Activated CD4-positive, CD25-positive, alpha-beta regulatory T cell treated with anti-CD3 and anti-CD28 coated beads, Interleukin-2, amount 50 U/mL, for 72 hours (primary cell): ENCODE results near the gene NTN4.
A peak's percentile ranks its signal among the peaks of the same experiment; 100 is the strongest.
"Not testable (repeated sequence)": the region's sequence is repeated elsewhere in the genome, so short reads cannot be mapped to it uniquely, and the experiment has no call there.

ENCODE experiments used
- DNase-seq: peaks from one replicate; pipeline ENCODE4 v3.0.0; 2021

NTN4 gene

DNA sequence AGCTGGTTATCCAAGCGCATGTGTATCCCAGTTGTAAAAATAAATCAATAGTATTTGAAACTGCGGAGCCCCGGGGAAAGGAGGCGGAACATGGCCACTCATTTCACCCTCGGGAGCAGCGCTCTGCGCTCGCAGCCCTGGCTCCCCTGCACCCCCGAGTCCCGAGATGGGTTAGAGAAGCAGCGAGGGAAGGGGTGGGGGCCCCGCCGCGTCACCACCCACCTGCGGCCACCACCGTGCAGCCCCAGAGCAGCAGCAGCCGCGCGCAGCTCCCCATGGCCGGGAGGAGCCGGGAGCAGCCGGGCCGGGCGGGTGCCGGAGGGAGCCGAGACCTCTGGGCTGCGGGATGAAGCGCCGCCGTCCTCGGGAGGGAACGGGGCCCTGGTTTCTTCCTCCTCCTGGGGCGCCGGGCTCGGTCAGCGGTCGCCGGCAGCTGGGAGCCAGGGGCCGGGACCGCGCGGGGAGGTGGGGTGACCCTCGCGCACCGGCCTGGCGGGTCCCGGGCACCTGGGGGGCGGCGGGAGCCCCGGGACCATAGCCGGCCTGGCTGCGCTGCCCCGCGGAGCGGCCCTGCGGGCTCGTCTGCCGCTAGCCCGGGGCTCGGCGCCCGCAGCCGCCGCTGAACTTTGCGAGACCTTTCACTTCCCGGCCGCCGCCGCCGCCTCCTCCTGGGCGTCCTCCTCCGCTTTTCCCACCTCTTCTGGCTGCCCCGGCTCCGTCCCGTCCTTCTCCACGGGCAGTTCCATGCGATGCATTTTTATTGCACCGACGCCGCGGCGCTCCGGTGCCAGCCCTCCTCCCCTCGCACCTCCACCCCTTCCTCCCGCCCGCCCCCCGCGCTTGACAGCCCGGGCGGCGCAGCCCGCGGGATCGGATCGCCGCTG, at the start of gene NTN4:
Gene NTN4, minus strand, starts transcription at position 732 of the 884 bp plus-strand sequence. Its CDS starts 455 bp downstream, at position 277.
- DNase-seq = peak; percentile 37

DNA sequence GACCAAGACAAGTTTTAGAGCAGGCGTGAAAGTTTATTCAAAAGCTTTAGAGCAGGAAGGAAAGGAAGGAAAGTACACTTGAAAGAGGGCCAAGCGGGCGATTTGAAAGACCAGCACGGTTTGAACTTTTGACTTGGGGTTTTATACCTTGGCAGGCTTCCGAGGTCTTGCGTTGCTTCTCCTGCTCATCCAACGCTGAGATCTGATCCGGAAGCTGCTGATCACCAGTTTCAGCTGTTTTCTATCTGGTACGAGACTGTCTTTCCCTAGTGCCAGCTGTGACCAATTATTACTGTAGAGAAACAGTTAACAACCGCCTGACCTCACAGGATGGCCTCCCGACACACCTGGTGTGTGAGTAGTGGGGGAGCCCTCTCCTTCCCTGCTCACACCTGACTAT, 47.6 kb upstream of the NTN4 start:
- no peak for DNase-seq

DNA sequence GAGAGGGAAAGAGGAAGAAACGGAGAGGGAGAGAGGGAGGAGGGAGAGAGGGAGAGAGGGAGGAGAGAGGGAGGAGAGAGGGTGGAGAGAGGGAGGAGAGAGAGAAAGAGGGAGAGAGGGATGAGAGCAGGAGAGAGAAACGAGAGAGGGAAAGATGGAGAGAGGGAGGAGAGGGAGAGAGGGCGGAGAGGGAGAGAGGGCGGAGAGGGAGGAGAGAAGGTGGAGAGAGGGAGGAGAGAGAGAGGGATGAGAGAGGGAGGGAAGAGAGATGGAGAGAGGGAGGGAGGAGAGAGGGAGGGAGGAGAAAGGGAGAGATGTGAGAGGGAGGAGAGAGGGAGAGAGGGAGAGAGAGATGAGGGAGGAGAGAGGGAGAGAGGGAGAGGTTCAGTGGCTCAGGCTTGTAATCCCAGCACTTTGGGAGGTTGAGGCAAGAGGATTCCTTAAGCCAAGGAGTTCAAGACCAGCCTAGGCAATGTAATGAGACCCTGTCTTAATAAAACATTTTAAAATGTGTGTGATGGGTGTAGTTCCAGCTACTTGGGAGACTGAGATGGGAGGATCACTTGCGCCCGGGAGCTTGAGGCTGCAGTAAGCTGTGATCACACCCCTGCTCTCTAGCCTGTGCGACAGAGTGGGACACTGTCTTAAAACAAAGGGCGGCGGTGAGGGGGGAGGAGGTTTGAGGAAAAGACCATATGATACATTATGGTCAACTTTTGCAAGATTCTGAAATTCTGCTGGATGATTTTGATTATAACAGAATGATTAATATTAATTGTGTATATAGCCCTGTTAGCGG, 46.9 kb upstream of the NTN4 start:
- no peak for DNase-seq

DNA sequence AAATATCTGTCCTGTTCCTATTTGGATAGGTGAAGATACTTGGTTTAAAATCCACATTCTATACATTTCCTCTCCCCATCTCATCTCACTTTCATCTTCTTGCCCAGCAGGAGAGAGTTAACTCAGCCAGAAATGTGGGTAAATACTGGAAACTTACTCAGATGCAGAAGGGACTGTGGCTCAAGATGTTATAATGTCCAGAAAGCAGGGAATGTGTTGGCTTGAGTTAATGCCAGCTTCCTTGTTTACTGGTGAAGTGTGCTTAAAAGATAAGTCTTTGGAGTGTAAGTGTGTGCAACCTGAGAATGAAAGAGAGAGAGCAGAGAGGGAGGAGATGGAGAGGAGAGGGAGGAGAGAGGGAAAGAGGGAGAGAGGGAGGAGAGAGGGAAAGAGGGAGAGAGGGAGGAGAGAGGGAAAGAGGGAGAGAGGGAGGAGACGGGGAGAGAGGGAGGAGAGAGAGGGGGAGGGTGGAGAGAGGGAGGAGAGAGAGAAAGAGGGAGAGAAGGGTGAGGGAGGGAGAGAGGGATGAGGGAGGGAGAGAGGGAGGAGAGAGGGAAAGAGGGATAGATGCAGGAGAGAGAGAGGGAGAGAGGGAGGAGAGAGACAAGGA, 46.2 kb upstream of the NTN4 start:
- no peak for DNase-seq

GRCh38 chr12:95836185-95836609, 45.6 kb upstream of the NTN4 start:
- no peak for DNase-seq

DNA sequence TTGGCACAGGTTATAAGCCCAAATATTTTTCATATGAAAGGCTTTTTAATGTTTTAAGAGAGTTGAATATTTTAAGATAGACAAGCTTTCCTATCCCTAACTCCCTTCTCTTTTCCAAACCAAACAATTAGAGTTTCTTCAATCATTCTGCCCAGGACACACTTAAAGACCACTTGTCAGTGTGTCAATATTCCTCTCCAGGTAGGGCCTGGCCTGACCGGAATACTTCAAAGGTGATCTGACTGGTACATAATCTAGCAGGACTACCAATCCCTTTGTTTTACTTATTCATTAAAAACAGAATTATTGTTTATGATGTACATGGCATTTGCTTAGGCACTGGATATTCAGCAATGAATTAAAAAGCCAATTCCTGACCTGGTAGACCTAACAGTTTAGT, 44.0 kb upstream of the NTN4 start:
- DNase-seq = no peak

- no peak for DNase-seq
Observed at GRCh38 chr12:95830335-95831089, 39.9 kb upstream of the NTN4 start.

DNA sequence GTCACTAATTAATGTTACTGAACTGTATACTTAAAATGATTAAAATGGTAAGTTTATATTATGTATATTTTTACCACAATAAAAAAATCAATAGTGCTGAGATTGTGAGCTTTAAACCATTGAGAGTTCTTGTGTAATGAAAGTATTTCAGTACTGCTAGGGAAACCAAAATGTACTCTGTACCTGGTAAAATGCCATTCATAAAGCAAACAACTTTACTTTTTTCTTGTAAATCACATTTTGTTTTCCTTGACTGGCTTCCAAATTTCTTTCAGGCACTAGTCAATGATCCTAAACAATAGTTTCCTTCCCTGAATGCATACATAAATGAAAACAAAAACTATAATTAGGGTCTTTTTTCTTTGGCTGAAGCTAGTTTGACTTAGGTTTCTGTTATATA, 38.8 kb upstream of the NTN4 start:
- DNase-seq = no peak

DNA sequence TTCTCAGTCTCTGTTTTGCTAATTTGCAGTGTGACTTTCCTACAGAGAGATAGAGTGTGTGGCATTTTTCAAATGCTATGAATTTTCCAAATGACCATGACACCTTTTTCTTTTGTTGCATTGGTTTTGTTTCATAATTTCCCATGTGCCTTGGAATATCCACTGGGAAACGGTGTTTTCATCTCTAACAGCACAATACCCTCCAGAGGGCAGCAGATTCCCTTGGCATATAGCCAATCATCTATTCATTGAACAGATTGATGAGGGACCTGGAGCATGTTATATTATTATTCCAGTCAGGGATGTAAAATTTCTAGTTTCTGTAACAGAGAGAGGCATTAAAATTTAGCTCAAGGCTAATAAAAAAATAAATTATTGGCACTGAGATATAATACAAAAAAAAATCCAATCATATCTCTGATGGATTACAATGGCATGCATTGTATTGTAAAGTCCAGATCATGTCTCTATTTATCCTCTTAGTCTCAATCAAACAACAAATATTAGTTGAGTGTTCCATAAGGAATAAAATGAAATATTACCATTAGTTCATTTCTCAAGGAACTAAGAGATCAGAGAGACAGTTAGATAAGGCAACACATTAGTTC, 29.6 kb upstream of the NTN4 start:
- no peak for DNase-seq

DNA sequence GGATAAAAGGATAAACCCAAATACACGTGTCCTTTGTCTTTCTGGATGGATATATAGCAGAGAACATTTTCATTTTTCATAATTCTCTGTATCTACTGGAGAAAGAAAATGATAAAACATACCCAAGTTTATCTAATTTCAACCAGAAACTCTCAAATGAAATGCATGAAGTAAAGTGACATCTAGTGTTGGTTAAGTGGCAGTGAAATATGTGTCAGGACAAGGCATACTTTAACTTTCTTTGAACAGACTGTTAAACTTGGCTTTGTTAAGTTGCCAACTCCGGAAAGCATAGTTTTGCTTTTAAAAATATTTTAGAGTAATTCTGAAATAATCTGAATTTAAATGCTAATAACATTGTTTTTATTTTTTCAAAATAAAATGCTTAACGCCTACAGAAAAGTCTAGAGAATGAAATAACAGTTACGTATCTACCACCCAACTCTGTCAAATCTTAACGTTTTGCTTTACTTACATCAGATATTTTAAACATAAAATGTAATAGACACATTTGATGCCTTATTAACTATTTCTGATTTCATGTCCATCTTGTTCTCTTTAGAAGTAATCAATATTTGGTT, 25.2 kb upstream of the NTN4 start:
- no peak for DNase-seq

GRCh38 chr12:95812155-95812554, 21.6 kb upstream of the NTN4 start:
- DNase-seq = not testable (repeated sequence)

DNA sequence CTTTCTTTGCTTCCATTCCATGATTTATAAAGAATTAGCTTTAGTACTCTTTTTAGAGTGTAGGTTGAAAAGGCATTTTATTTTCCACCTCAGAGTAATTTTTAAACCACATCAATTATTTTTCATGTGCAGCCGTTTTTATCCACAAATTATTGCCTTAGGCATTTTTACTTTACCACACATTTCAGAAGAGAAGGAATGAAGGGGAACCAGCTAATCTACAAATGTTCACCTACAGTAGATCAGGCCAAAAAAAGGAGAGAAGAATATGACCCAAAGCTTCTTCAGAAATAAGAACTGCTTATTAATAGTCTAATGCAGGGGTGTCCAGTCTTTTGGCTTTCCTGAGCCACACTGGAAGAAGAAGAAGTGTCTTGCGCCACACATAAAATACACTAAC, 19.8 kb upstream of the NTN4 start:
- DNase-seq = no peak

DNA sequence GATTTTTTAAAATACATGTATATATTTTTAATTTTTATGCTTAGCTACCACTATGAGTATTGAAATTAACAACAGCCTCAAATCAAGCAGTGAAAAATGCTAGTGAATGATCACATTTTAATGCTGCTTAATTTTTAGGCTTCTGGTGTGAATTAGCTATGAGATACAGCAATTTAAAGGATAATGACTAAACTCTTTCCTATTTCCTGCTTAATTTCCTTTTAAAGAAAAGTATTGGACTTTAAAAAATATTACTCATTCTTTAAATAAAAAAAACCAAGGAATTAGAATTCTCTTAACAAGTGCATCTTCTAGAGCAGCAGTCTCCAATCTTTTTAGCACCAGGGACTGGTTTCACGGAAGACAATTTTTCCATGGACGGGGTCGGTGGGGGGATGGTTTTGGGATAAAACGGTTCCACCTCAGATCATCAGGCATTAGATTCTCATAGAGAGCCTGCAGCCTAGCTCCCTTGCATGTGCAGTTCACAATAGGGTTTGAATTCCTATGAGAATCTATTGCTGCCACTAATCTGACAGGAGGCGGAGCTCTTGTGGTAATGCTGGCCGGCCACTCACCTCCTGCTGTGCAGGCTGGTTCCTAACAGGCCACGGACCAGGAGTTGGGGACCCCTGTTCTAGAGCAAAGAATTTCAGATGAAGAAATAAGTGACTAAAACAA, 18.6 kb upstream of the NTN4 start:
- DNase-seq = no peak

DNA sequence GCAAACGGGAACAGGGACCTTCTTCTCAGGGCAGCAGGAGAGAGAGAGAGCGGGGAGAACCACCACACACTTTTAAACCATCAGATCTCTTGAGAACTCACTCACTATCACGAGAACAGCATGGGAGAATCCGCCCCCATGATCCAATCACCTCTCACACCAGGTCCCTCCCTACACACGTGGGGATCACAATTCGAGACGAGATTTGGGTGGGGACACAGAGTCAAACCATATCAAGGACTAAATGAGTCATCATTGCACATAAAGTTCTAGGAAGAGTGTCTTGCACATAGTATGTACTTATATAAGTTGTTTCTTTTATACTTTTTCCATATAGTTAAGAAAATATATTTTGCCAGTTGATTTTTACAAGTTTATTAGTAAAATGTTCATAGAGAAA, 17.6 kb upstream of the NTN4 start:
- no peak for DNase-seq

DNA sequence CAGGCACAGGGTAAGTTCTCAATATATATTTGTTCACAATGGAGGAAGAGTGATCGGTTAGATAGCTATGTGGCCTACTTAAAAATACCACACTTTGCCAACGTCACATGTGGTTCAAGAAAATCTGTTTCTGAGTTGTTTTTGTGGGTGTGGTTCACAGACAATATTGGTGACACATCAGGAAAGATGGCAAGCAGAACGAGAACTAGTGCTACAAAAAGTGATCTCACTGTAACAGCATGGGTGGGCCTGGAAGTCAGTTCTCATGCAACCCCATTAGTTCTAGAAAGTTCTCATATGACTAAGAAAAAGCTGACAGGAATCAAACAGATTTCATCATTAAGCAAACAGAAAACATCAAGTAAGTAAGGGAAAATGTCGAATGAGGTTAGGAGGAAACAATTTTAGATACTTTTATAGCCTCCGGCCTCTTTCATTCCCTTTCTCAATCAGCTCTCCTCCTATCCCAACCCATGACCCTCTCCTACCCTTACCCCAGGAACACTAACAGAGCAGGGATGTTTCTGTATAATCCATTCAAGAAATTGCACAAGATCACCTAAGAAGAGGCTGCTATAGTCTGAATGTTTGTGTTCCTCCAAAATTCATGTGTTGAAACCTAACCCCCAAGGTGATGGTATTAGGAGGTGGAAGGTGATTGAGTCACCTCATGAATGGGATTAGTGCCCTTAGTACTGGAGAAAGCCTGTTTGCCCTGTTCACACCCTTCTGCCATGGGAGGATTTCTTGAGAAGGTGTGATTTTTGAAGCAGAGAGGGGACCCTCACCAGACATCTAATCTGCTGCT, 15.5 kb upstream of the NTN4 start:
- no peak for DNase-seq

DNA sequence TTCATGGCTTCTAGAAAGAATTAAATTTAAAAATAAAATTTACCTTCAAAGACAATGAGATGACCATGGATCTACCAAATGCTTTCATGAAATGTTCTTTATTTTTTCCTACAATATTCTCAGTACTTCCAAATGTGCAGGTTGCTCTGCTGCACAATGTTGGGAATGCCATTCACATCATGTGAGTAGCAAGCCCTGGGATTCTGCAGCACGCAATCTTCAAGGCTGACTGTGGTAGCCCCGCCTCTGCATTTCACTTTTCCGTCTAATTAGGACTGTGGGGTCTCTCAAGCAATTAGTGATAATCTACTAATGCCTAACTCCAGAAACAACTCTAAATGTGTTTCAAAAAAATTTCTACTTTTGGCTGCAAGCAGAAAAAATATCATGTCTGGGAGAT, 13.7 kb upstream of the NTN4 start:
- no peak for DNase-seq

- no peak for DNase-seq
Observed at GRCh38 chr12:95803817-95804216, 13.3 kb upstream of the NTN4 start.

- no peak for DNase-seq
Observed at GRCh38 chr12:95802482-95803270, 12.1 kb upstream of the NTN4 start.

DNA sequence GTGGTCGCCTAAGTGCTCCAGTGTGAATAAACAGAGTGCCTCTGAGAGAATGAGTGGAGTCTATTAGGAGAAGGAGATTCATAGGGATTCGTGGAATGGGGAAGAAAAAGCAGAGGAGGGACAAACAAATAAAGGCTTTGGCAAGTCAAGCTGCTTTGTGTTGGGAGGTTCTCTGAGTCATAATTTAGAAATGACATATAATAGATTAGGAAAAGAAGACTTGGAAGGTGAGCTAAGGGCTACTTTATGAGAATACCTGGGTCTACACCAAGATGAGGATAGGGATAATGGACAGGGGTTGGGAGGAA, 6.4 kb upstream of the NTN4 start:
- DNase-seq = no peak
